ENCODE data around the gene CNTN3.

The CNTN3 gene

GRCh38 chr3:74582982-74583381 is 31.5 kb downstream of the CNTN3 start:
- Histone ChIP-seq H3K4me1 (ENCODE audit: control insufficient read depth, insufficient read depth, low read depth, low read length) (no peaks in the 10 kb centered on the region), H3K4ac (ENCODE audit: low read depth in 1 of 2, low read length in 2 of 2) (no peak overlapping the region), H2BK120ac (ENCODE audit: low read depth, low read length) (no peak overlapping the region), H2BK5ac (ENCODE audit: low read depth, low read length, poor library complexity, severe bottlenecking) (no peak overlapping the region), H2BK15ac (ENCODE audit: low read depth, poor library complexity, severe bottlenecking) (no peak overlapping the region), H3K36me3 (ENCODE audit: control insufficient read depth in 1 of 2, insufficient read depth in 2 of 2, low read depth in 1 of 2, low read length in 2 of 2) (no peaks in the 10 kb centered on the region), H3K9me3 (ENCODE audit: control insufficient read depth, low read length) (no peaks in the 10 kb centered on the region), H3K27me3 (ENCODE audit: control insufficient read depth in 1 of 2, insufficient read depth in 1 of 2, low read length in 2 of 2) (no peaks in the 10 kb centered on the region), H3K27ac (ENCODE audit: low read length, poor library complexity, severe bottlenecking) (no peak overlapping the region), H3K4me2 (ENCODE audit: low read length, poor library complexity, severe bottlenecking) (no peak overlapping the region), H2AK5ac (ENCODE audit: low read length, severe bottlenecking) (no peak overlapping the region), H3K14ac (ENCODE audit: low read length in 2 of 2) (no peak overlapping the region), H4K91ac (ENCODE audit: low read length) (no peak overlapping the region), H2AFZ (ENCODE audit: low read depth, low read length) (no peak overlapping the region), H3K79me1 (replicated peaks; ENCODE audit: low read length, poor library complexity, severe bottlenecking) (no peaks in the 10 kb centered on the region), H2BK12ac (ENCODE audit: low read length in 2 of 2) (no peak overlapping the region), H4K8ac (ENCODE audit: low read length) (no peak overlapping the region), H3K4me3 (ENCODE audit: insufficient read depth in 1 of 2, low read depth in 1 of 2, low read length in 2 of 2) (no peak overlapping the region), H3K18ac (ENCODE audit: low read depth in 1 of 2, low read length in 2 of 2) (no peak overlapping the region), H3K23ac (ENCODE audit: low read length in 2 of 2) (no peak overlapping the region), H3K9ac (ENCODE audit: low read length) (no peak overlapping the region)
- no peak for DNase-seq
- WGBS, result 75% methylated on average over 2 of the region's 5 CpGs

- H3K4me1 ChIP-seq (ENCODE audit: control insufficient read depth, insufficient read depth, low read depth, low read length), result no peaks in the 10 kb centered on the region
- no peak overlapping the region for H2AK5ac ChIP-seq (ENCODE audit: low read length, severe bottlenecking)
- no peak overlapping the region for H3K14ac ChIP-seq (ENCODE audit: low read length in 2 of 2)
- no peaks in the 10 kb centered on the region for H3K27me3 ChIP-seq (ENCODE audit: control insufficient read depth in 1 of 2, insufficient read depth in 1 of 2, low read length in 2 of 2)
- no peak overlapping the region for H2BK5ac ChIP-seq (ENCODE audit: low read depth, low read length, poor library complexity, severe bottlenecking)
- no peak overlapping the region for H3K27ac ChIP-seq (ENCODE audit: low read length, poor library complexity, severe bottlenecking)
- WGBS, result 44% methylated on average over 3 of the region's 3 CpGs
- H3K9me3 ChIP-seq (ENCODE audit: control insufficient read depth, low read length), result no peaks in the 10 kb centered on the region
- no peaks in the 10 kb centered on the region for H3K36me3 ChIP-seq (ENCODE audit: control insufficient read depth in 1 of 2, insufficient read depth in 2 of 2, low read depth in 1 of 2, low read length in 2 of 2)
- H2BK15ac ChIP-seq (ENCODE audit: low read depth, poor library complexity, severe bottlenecking), result no peak overlapping the region
- H3K23ac ChIP-seq (ENCODE audit: low read length in 2 of 2), result no peak overlapping the region
- no peak overlapping the region for H3K4ac ChIP-seq (ENCODE audit: low read depth in 1 of 2, low read length in 2 of 2)
- no peak overlapping the region for H3K4me3 ChIP-seq (ENCODE audit: insufficient read depth in 1 of 2, low read depth in 1 of 2, low read length in 2 of 2)
- no peaks in the 10 kb centered on the region for H3K79me1 ChIP-seq (replicated peaks; ENCODE audit: low read length, poor library complexity, severe bottlenecking)
- H3K9ac ChIP-seq (ENCODE audit: low read length), result no peak overlapping the region
- no peak overlapping the region for H3K4me2 ChIP-seq (ENCODE audit: low read length, poor library complexity, severe bottlenecking)
- no peak overlapping the region for H2BK12ac ChIP-seq (ENCODE audit: low read length in 2 of 2)
- no peak overlapping the region for H4K91ac ChIP-seq (ENCODE audit: low read length)
- H2BK120ac ChIP-seq (ENCODE audit: low read depth, low read length), result no peak overlapping the region
- H4K8ac ChIP-seq (ENCODE audit: low read length), result no peak overlapping the region
- no peak for DNase-seq
- H3K18ac ChIP-seq (ENCODE audit: low read depth in 1 of 2, low read length in 2 of 2), result no peak overlapping the region
- no peak overlapping the region for H2AFZ ChIP-seq (ENCODE audit: low read depth, low read length)
Measured at GRCh38 chr3:74575857-74576256, 38.6 kb downstream of the CNTN3 start.

- Histone ChIP-seq H2BK12ac (ENCODE audit: low read length in 2 of 2) (no peak overlapping the region), H2BK5ac (ENCODE audit: low read depth, low read length, poor library complexity, severe bottlenecking) (no peak overlapping the region), H3K9ac (ENCODE audit: low read length) (no peak overlapping the region), H3K27me3 (ENCODE audit: control insufficient read depth in 1 of 2, insufficient read depth in 1 of 2, low read length in 2 of 2) (no peaks in the 10 kb centered on the region), H3K18ac (ENCODE audit: low read depth in 1 of 2, low read length in 2 of 2) (no peak overlapping the region), H3K4ac (ENCODE audit: low read depth in 1 of 2, low read length in 2 of 2) (no peak overlapping the region), H3K4me3 (ENCODE audit: insufficient read depth in 1 of 2, low read depth in 1 of 2, low read length in 2 of 2) (no peak overlapping the region), H2AFZ (ENCODE audit: low read depth, low read length) (no peak overlapping the region), H3K14ac (ENCODE audit: low read length in 2 of 2) (no peak overlapping the region), H3K79me1 (replicated peaks; ENCODE audit: low read length, poor library complexity, severe bottlenecking) (no peaks in the 10 kb centered on the region), H3K36me3 (ENCODE audit: control insufficient read depth in 1 of 2, insufficient read depth in 2 of 2, low read depth in 1 of 2, low read length in 2 of 2) (no peaks in the 10 kb centered on the region), H3K9me3 (ENCODE audit: control insufficient read depth, low read length) (no peaks in the 10 kb centered on the region), H3K4me1 (ENCODE audit: control insufficient read depth, insufficient read depth, low read depth, low read length) (no peaks in the 10 kb centered on the region), H4K8ac (ENCODE audit: low read length) (no peak overlapping the region), H2BK120ac (ENCODE audit: low read depth, low read length) (no peak overlapping the region), H2BK15ac (ENCODE audit: low read depth, poor library complexity, severe bottlenecking) (no peak overlapping the region), H4K91ac (ENCODE audit: low read length) (no peak overlapping the region), H3K27ac (ENCODE audit: low read length, poor library complexity, severe bottlenecking) (no peak overlapping the region), H3K23ac (ENCODE audit: low read length in 2 of 2) (no peak overlapping the region), H2AK5ac (ENCODE audit: low read length, severe bottlenecking) (no peak overlapping the region), H3K4me2 (ENCODE audit: low read length, poor library complexity, severe bottlenecking) (no peak overlapping the region)
- 94% methylated on average over 2 of the region's 4 CpGs for WGBS
- DNase-seq, result no peak
Measured at GRCh38 chr3:74571118-74571517, 43.3 kb downstream of the CNTN3 start.

Measured in mesenchymal stem cell (in vitro differentiated cells and primary cell).